ENCODE data around the gene TMEM82.

The TMEM82 gene

DNA sequence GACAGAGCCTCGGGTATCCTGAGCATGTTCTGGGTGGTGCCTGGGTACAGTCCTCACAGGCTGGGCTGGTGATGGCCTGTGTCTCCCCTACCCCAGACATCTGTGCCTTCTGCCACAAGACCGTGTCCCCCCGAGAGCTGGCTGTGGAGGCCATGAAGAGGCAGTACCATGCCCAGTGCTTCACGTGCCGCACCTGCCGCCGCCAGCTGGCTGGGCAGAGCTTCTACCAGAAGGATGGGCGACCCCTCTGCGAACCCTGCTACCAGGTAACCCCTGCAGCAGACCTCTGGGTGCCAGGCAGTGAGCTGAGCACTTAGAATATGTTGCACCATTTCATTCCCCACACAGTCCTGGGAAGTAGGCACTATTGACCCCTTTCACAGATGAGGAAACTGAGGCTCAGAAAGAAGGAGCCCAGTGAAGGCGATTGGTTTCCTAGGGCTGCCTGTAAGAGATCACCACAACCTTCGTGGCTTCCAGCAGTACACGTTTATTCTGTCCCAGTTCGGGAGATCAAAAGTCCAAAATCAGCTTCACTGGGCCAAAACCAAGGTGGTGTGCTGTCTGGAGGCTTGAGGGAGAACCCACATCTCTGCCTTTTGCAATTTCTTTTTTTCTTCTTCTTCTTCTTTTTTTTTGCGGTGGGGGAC, 28.1 kb downstream of the TMEM82 start:
- TF ChIP-seq, protein P1, sequence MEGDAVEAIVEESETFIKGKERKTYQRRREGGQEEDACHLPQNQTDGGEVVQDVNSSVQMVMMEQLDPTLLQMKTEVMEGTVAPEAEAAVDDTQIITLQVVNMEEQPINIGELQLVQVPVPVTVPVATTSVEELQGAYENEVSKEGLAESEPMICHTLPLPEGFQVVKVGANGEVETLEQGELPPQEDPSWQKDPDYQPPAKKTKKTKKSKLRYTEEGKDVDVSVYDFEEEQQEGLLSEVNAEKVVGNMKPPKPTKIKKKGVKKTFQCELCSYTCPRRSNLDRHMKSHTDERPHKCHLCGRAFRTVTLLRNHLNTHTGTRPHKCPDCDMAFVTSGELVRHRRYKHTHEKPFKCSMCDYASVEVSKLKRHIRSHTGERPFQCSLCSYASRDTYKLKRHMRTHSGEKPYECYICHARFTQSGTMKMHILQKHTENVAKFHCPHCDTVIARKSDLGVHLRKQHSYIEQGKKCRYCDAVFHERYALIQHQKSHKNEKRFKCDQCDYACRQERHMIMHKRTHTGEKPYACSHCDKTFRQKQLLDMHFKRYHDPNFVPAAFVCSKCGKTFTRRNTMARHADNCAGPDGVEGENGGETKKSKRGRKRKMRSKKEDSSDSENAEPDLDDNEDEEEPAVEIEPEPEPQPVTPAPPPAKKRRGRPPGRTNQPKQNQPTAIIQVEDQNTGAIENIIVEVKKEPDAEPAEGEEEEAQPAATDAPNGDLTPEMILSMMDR (IDR thresholded peaks at IDR 0.05; ENCODE audit: low read depth, low read length) = no peak
- DNase-seq (ENCODE audit: extremely low read depth, low read depth) = no peak

DNA sequence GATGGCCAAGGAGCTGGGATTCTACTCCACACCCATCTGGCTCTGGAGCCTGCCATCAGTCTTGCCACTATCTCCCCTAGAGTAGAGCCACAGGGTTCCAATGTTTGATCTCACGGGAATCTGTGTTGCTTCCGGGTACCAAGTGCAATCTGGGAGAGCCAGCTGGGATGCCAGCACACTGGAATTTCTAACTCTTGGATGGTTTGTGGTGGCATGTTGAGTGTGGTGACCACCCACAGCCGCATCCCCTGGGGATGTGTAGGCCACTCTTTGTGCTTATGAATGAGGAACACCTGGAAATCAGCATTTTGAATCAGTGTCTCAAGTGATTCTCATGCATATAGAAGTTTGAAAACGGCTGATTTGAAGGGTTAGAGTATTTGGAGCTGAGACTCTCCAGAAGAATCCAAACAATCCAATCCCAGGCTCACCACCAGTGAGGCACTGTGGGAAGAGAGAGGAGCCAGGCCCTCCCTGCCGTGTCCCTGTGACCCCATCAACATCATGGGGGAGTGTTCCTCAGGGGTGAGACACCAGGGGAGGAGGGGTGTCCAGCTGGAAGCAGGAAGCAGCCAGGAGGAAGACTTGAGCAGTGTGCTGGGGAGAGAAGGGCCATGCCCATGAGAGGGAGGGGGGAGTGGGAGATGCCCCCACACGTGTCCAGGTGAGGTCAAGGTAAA, 29.7 kb downstream of the TMEM82 start:
- TF ChIP-seq, protein P1 (IDR thresholded peaks at IDR 0.05; ENCODE audit: low read depth, low read length) = no peak

DNA sequence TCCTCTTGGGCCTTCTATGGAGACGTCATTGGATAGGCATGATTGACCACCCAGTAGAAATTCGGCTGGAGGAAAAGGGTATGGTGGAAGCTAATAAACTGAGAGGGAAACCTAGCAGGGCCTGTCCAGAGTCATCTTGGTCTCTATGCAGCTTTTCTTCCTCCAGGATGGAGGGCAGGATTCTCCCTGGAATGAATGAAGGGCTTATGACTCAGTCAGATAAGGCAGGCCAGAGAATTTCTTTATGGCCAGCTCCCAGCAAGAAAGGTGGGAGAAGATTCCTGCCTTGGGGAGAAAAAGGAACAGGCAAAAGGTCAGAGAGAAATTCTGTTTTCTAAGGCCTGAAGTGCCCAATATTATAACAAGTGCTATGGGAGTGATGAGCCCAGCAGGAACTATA, 33.4 kb downstream of the TMEM82 start:
- TF ChIP-seq, protein P1 (IDR thresholded peaks at IDR 0.05; ENCODE audit: low read depth, low read length) = no peak
- no peak for DNase-seq (ENCODE audit: extremely low read depth, low read depth)

More for the DNA sequence above, 29.7 kb downstream of the TMEM82 start:
- no peak for DNase-seq (ENCODE audit: extremely low read depth, low read depth)

DNA sequence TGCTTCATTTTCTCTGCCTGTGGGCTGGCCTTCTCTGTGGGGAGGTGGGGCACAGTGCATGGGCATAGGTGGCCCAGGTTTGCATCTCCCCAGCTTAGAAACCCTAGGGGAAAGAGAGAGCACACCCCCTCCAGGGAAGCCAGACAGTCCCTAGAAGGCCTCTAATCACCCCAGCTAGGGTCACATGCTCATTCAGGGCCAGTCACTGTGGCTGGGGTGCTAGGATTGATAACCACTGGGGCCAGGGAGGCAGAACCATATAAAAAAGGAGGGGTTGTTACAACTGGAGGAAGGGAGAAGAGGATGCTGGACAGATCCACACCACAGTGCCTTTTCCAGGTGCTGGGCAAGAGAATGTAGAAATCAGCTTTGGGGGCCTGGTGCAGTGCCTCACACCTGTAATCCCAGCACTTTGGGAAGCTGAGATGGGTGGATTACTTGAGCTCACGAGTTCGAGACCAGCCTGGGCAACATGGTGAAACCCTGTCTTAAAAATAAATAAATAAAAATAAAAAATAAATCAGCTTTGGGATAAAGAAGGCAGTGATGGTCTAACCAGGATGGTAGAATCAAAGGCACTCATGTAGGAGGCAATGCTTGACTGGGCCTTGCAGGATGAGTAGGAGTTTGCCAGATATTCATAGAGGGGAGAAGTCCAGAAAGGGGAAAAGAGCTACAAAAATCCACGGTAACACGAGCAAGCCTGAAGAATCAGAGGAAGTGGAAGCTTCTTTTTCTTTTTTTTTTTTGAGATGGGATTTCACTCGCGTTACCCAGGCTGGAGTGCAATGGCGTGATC, 35.8 kb downstream of the TMEM82 start:
- TF ChIP-seq, protein P1 (IDR thresholded peaks at IDR 0.05; ENCODE audit: low read depth, low read length) = no peak
- no peak for DNase-seq (ENCODE audit: extremely low read depth, low read depth)

DNA sequence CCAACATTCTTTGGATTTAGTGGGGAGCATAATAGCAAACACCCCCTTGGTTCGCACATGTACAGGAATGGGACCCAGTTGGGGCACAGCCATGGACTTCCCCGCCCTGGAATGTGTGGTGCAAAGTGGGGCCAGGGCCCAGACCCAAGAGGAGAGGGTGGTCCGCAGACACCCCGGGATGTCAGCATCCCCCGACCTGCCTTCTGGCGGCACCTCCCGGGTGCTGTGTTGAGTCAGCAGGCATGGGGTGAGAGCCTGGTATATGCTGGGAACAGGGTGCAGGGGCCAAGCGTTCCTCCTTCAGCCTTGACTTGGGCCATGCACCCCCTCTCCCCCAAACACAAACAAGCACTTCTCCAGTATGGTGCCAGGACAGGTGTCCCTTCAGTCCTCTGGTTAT, 43.4 kb downstream of the TMEM82 start:
- TF ChIP-seq, protein P1 (IDR thresholded peaks at IDR 0.05; ENCODE audit: low read depth, low read length) = no peak
- no peak for DNase-seq (ENCODE audit: extremely low read depth, low read depth)

DNA sequence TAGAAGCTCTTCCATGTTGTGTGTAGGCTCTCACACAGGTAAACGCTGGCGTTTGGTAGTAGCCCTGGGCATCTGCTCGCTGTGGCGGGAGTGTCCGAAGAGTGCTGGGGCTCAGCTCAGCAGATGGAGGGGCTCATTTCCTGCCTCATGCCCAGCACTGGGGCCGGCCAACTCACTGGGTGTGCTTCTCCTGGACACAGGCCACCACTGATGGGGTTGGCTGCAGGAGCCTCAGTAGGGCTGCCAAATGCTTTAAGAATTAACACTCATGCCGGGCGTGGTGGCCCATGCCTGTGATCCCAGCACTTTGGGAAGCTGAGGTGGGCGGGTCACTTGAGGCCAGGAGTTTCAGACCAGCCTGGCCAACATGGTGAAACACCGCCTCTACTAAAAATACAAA, 44.3 kb downstream of the TMEM82 start:
- no peak for DNase-seq (ENCODE audit: extremely low read depth, low read depth)
- TF ChIP-seq, protein P1 (IDR thresholded peaks at IDR 0.05; ENCODE audit: low read depth, low read length) = no peak

Measured in AG09319 (cell line).